Measurements from ENCODE around the gene KANSL1L.

KANSL1L gene

GRCh38 chr2:210072493-210072892 lies 98.7 kb downstream of the KANSL1L start:
- Histone ChIP-seq H3K36me3 (ENCODE audit: control insufficient read depth, insufficient read depth, low read length) (no peaks in the 10 kb centered on the region), H3K27ac (ENCODE audit: low read depth, low read length) (no peak overlapping the region), H3K4me3 (ENCODE audit: low read depth, low read length) (no peak overlapping the region), H3K4me1 (ENCODE audit: control insufficient read depth, insufficient read depth, low read length) (no peaks in the 10 kb centered on the region; the same call in 1 of the 2 replicates), H3K9ac (ENCODE audit: low read depth, low read length) (no peak overlapping the region), H3K9me3 (ENCODE audit: control insufficient read depth, insufficient read depth, low read length) (no peaks in the 10 kb centered on the region), H3K27me3 (ENCODE audit: control insufficient read depth, insufficient read depth, low read length) (no peaks in the 10 kb centered on the region)

GRCh38 chr2:210063306-210063705 lies 107.9 kb downstream of the KANSL1L start:
- Histone ChIP-seq H3K9me3 (ENCODE audit: control insufficient read depth, insufficient read depth, low read length) (no peaks in the 10 kb centered on the region), H3K27me3 (ENCODE audit: control insufficient read depth, insufficient read depth, low read length) (no peaks in the 10 kb centered on the region), H3K9ac (ENCODE audit: low read depth, low read length) (no peak overlapping the region), H3K27ac (ENCODE audit: low read depth, low read length) (no peak overlapping the region), H3K4me1 (ENCODE audit: control insufficient read depth, insufficient read depth, low read length) (no peaks in the 10 kb centered on the region), H3K36me3 (ENCODE audit: control insufficient read depth, insufficient read depth, low read length) (no peaks in the 10 kb centered on the region), H3K4me3 (ENCODE audit: low read depth, low read length) (no peak overlapping the region)

GRCh38 chr2:210055825-210056224 lies 115.4 kb downstream of the KANSL1L start:
- Histone ChIP-seq H3K27ac (ENCODE audit: low read depth, low read length) (no peak overlapping the region), H3K27me3 (ENCODE audit: control insufficient read depth, insufficient read depth, low read length) (no peaks in the 10 kb centered on the region), H3K9me3 (ENCODE audit: control insufficient read depth, insufficient read depth, low read length) (peaks cover 20% of the 10 kb centered on the region), H3K9ac (ENCODE audit: low read depth, low read length) (no peak overlapping the region), H3K36me3 (ENCODE audit: control insufficient read depth, insufficient read depth, low read length) (no peaks in the 10 kb centered on the region), H3K4me1 (ENCODE audit: control insufficient read depth, insufficient read depth, low read length) (no peaks in the 10 kb centered on the region), H3K4me3 (ENCODE audit: low read depth, low read length) (no peak overlapping the region)

GRCh38 chr2:210054696-210055095 lies 116.5 kb downstream of the KANSL1L start:
- Histone ChIP-seq H3K9ac (ENCODE audit: low read depth, low read length) (no peak overlapping the region), H3K36me3 (ENCODE audit: control insufficient read depth, insufficient read depth, low read length) (no peaks in the 10 kb centered on the region), H3K9me3 (ENCODE audit: control insufficient read depth, insufficient read depth, low read length) (peaks cover 20% of the 10 kb centered on the region)

GRCh38 chr2:210050885-210051284 lies 120.3 kb downstream of the KANSL1L start:
- Histone ChIP-seq H3K4me3 (ENCODE audit: low read depth, low read length) (no peak overlapping the region), H3K9me3 (ENCODE audit: control insufficient read depth, insufficient read depth, low read length) (peaks cover 11% of the 10 kb centered on the region), H3K27me3 (ENCODE audit: control insufficient read depth, insufficient read depth, low read length) (no peaks in the 10 kb centered on the region), H3K27ac (ENCODE audit: low read depth, low read length) (no peak overlapping the region), H3K9ac (ENCODE audit: low read depth, low read length) (no peak overlapping the region), H3K36me3 (ENCODE audit: control insufficient read depth, insufficient read depth, low read length) (no peaks in the 10 kb centered on the region), H3K4me1 (ENCODE audit: control insufficient read depth, insufficient read depth, low read length) (no peaks in the 10 kb centered on the region)

More at GRCh38 chr2:210054696-210055095, 116.5 kb downstream of the KANSL1L start:
- H3K27me3 ChIP-seq (ENCODE audit: control insufficient read depth, insufficient read depth, low read length): no peaks in the 10 kb centered on the region
- no peak overlapping the region for H3K4me3 ChIP-seq (ENCODE audit: low read depth, low read length)
- H3K4me1 ChIP-seq (ENCODE audit: control insufficient read depth, insufficient read depth, low read length): no peaks in the 10 kb centered on the region
- H3K27ac ChIP-seq (ENCODE audit: low read depth, low read length): no peak overlapping the region

GRCh38 chr2:210049831-210050230 lies 121.4 kb downstream of the KANSL1L start:
- Histone ChIP-seq H3K4me3 (ENCODE audit: low read depth, low read length) (no peak overlapping the region), H3K27me3 (ENCODE audit: control insufficient read depth, insufficient read depth, low read length) (no peaks in the 10 kb centered on the region), H3K27ac (ENCODE audit: low read depth, low read length) (no peak overlapping the region), H3K9me3 (ENCODE audit: control insufficient read depth, insufficient read depth, low read length) (peaks cover 6% of the 10 kb centered on the region; the same call in 1 of the 2 replicates), H3K36me3 (ENCODE audit: control insufficient read depth, insufficient read depth, low read length) (no peaks in the 10 kb centered on the region), H3K4me1 (ENCODE audit: control insufficient read depth, insufficient read depth, low read length) (no peaks in the 10 kb centered on the region), H3K9ac (ENCODE audit: low read depth, low read length) (no peak overlapping the region)

- no peak overlapping the region for H3K27ac ChIP-seq (ENCODE audit: low read depth, low read length)
- no peak overlapping the region for H3K4me3 ChIP-seq (ENCODE audit: low read depth, low read length)
- no peaks in the 10 kb centered on the region for H3K27me3 ChIP-seq (ENCODE audit: control insufficient read depth, insufficient read depth, low read length)
- H3K4me1 ChIP-seq (ENCODE audit: control insufficient read depth, insufficient read depth, low read length): no peaks in the 10 kb centered on the region
- no peaks in the 10 kb centered on the region for H3K36me3 ChIP-seq (ENCODE audit: control insufficient read depth, insufficient read depth, low read length)
- H3K9ac ChIP-seq (ENCODE audit: low read depth, low read length): no peak overlapping the region
- H3K9me3 ChIP-seq (ENCODE audit: control insufficient read depth, insufficient read depth, low read length): no peaks in the 10 kb centered on the region; the same call in 1 of the 2 replicates
These were observed 124.2 kb downstream of the KANSL1L start for GRCh38 chr2:210046851-210047500.

- H3K9me3 ChIP-seq (ENCODE audit: control insufficient read depth, insufficient read depth, low read length): no peaks in the 10 kb centered on the region
- no peak overlapping the region for H3K4me3 ChIP-seq (ENCODE audit: low read depth, low read length)
- no peaks in the 10 kb centered on the region for H3K4me1 ChIP-seq (ENCODE audit: control insufficient read depth, insufficient read depth, low read length)
- no peak overlapping the region for H3K27ac ChIP-seq (ENCODE audit: low read depth, low read length)
- H3K27me3 ChIP-seq (ENCODE audit: control insufficient read depth, insufficient read depth, low read length): no peaks in the 10 kb centered on the region
- no peak overlapping the region for H3K9ac ChIP-seq (ENCODE audit: low read depth, low read length)
- no peaks in the 10 kb centered on the region for H3K36me3 ChIP-seq (ENCODE audit: control insufficient read depth, insufficient read depth, low read length)
These were observed 133.1 kb downstream of the KANSL1L start for GRCh38 chr2:210038078-210038477.

GRCh38 chr2:210035679-210036078 lies 135.5 kb downstream of the KANSL1L start:
- no peak overlapping the region for H3K4me3 ChIP-seq (ENCODE audit: low read depth, low read length)
- no peaks in the 10 kb centered on the region for H3K4me1 ChIP-seq (ENCODE audit: control insufficient read depth, insufficient read depth, low read length)
- no peaks in the 10 kb centered on the region for H3K27me3 ChIP-seq (ENCODE audit: control insufficient read depth, insufficient read depth, low read length)
- no peak overlapping the region for H3K9ac ChIP-seq (ENCODE audit: low read depth, low read length)
- no peak overlapping the region for H3K27ac ChIP-seq (ENCODE audit: low read depth, low read length)
- H3K9me3 ChIP-seq (ENCODE audit: control insufficient read depth, insufficient read depth, low read length): no peaks in the 10 kb centered on the region
- H3K36me3 ChIP-seq (ENCODE audit: control insufficient read depth, insufficient read depth, low read length): no peaks in the 10 kb centered on the region

- H3K36me3 ChIP-seq (ENCODE audit: control insufficient read depth, insufficient read depth, low read length): no peaks in the 10 kb centered on the region
- H3K4me3 ChIP-seq (ENCODE audit: low read depth, low read length): no peak overlapping the region
- no peaks in the 10 kb centered on the region for H3K27me3 ChIP-seq (ENCODE audit: control insufficient read depth, insufficient read depth, low read length)
- no peak overlapping the region for H3K27ac ChIP-seq (ENCODE audit: low read depth, low read length)
- H3K4me1 ChIP-seq (ENCODE audit: control insufficient read depth, insufficient read depth, low read length): no peaks in the 10 kb centered on the region
- H3K9me3 ChIP-seq (ENCODE audit: control insufficient read depth, insufficient read depth, low read length): no peaks in the 10 kb centered on the region
- no peak overlapping the region for H3K9ac ChIP-seq (ENCODE audit: low read depth, low read length)
These were observed 137.0 kb downstream of the KANSL1L start for GRCh38 chr2:210034087-210034683.

- Histone ChIP-seq H3K9me3 (ENCODE audit: control insufficient read depth, insufficient read depth, low read length) (no peaks in the 10 kb centered on the region), H3K27ac (ENCODE audit: low read depth, low read length) (no peak overlapping the region), H3K27me3 (ENCODE audit: control insufficient read depth, insufficient read depth, low read length) (no peaks in the 10 kb centered on the region), H3K9ac (ENCODE audit: low read depth, low read length) (no peak overlapping the region), H3K4me1 (ENCODE audit: control insufficient read depth, insufficient read depth, low read length) (no peaks in the 10 kb centered on the region), H3K36me3 (ENCODE audit: control insufficient read depth, insufficient read depth, low read length) (peaks cover 30% of the 10 kb centered on the region), H3K4me3 (ENCODE audit: low read depth, low read length) (no peak overlapping the region)
These were observed 143.0 kb downstream of the KANSL1L start for GRCh38 chr2:210028178-210028577.

Measured in HUES48 (cell line).